ENCODE results near the gene CNTNAP5. TPM values are rescaled to one million over a fixed set of nuclear protein-coding genes. Genes with fewer than 3 reads are reported as not detected.

The CNTNAP5 gene
- total RNA-seq, 1 experiment from 2014 or later, result 0.48 TPM

DNA sequence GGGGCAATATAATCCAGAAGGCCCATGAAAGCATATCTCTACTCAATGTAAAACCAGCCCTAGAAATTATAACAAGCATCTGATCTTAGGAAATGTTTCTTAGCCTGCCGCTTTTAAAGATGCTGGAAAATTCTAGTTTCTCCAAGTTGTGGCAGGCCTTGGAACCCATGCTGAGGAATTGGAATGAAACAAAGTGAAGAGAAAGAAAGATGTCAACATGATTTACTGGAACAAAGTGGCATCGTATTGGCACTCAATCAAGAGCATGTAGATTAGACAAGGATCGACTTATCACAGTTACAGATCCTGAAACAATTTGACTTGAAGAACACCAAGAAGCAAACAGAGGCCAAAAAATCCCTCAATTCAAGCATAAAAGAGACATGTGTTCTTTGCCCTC, 28.7 kb downstream of the CNTNAP5 start:
- H3K79me1 ChIP-seq (ENCODE audit: insufficient read depth, low read depth, low read length, poor library complexity, severe bottlenecking), result no peaks in the 10 kb centered on the region
- no peak overlapping the region for H3K23ac ChIP-seq (ENCODE audit: insufficient read length, low read depth, low read length)
- no peaks in the 10 kb centered on the region for H3K4me1 ChIP-seq (ENCODE audit: insufficient read depth, low read length)
- H3K4me2 ChIP-seq (ENCODE audit: insufficient read depth, insufficient read length, low read length), result no peak overlapping the region
- H3K9ac ChIP-seq (ENCODE audit: extremely low read depth, insufficient read length, low read length), result no peak overlapping the region
- no peak overlapping the region for H3K14ac ChIP-seq (ENCODE audit: insufficient read depth, low read length)
- H4K8ac ChIP-seq (replicated peaks; ENCODE audit: insufficient read length, low read depth, low read length), result no peak overlapping the region
- no peak overlapping the region for H2BK20ac ChIP-seq (ENCODE audit: low read depth, low read length, poor library complexity, severe bottlenecking)
- no peak for TF ChIP-seq CTCF (conservative IDR thresholded peaks at IDR 0.05)
- H3T11ph ChIP-seq (ENCODE audit: low read length), result no peak overlapping the region
- no CpG with 5 or more reads among the region's 3 CpGs for WGBS (ENCODE audit: extremely low coverage, insufficient read length, low lambda C conversion rate)
- H3K4ac ChIP-seq (ENCODE audit: low read depth, low read length), result no peak overlapping the region
- H2BK15ac ChIP-seq (ENCODE audit: low read depth, low read length), result no peak overlapping the region
- no peak for DNase-seq
- H2AFZ ChIP-seq (ENCODE audit: low read length), result no peak overlapping the region
- no peak overlapping the region for H4K91ac ChIP-seq (ENCODE audit: insufficient read length, low read depth, low read length)
- Mint-ChIP-seq H3K27ac (no peak overlapping the region), H3K9me3 (no peaks in the 10 kb centered on the region; a peak in 1 of 5 replicates), H3K27me3 (ENCODE audit: low read depth) (peaks cover 2% of the 10 kb centered on the region; the same call in 1 of the 2 replicates), H3K4me3 (no peak overlapping the region), H3K36me3 (ENCODE audit: insufficient read depth in 1 of 3, low read depth in 3 of 3) (no peaks in the 10 kb centered on the region), H3K4me1 (peaks cover 10 to 17% of the 10 kb centered on the region in 2 experiments)
- H3K18ac ChIP-seq (ENCODE audit: insufficient read length, low read depth, low read length), result no peak overlapping the region
- no peak overlapping the region for H3K27ac ChIP-seq (ENCODE audit: insufficient read length, low read depth, low read length)
- H2BK120ac ChIP-seq (ENCODE audit: low read depth, low read length, poor library complexity, severe bottlenecking), result no peak overlapping the region
- no peaks in the 10 kb centered on the region for H3K23me2 ChIP-seq (ENCODE audit: insufficient read length, low read depth, low read length, poor library complexity, severe bottlenecking)
- H3K56ac ChIP-seq (ENCODE audit: insufficient read length, low read depth, low read length), result no peak overlapping the region
- H3K9me3 ChIP-seq (ENCODE audit: control insufficient read depth, low read depth, low read length), result no peaks in the 10 kb centered on the region
- H3K27me3 ChIP-seq (ENCODE audit: insufficient read depth, low read length), result no peaks in the 10 kb centered on the region
- no peak overlapping the region for H2BK12ac ChIP-seq (ENCODE audit: insufficient read length, low read depth, low read length)
- no peak overlapping the region for H2BK5ac ChIP-seq (ENCODE audit: insufficient read length, low read length)
- H4K20me1 ChIP-seq (ENCODE audit: control insufficient read depth, insufficient read depth, insufficient read length), result no peaks in the 10 kb centered on the region
- H4K5ac ChIP-seq (ENCODE audit: insufficient read length, low read depth, low read length), result no peak overlapping the region
- no peak overlapping the region for H2AK5ac ChIP-seq (ENCODE audit: insufficient read length, low read length)
- H3K79me2 ChIP-seq (ENCODE audit: insufficient read depth, low read length), result no peaks in the 10 kb centered on the region
